ENCODE data around the gene LIN52. TPM values are rescaled to one million over a fixed set of nuclear protein-coding genes. Genes with fewer than 3 reads are reported as not detected.

LIN52 gene
- total RNA-seq, 1 experiment from 2014 or later = 11.0 TPM

DNA sequence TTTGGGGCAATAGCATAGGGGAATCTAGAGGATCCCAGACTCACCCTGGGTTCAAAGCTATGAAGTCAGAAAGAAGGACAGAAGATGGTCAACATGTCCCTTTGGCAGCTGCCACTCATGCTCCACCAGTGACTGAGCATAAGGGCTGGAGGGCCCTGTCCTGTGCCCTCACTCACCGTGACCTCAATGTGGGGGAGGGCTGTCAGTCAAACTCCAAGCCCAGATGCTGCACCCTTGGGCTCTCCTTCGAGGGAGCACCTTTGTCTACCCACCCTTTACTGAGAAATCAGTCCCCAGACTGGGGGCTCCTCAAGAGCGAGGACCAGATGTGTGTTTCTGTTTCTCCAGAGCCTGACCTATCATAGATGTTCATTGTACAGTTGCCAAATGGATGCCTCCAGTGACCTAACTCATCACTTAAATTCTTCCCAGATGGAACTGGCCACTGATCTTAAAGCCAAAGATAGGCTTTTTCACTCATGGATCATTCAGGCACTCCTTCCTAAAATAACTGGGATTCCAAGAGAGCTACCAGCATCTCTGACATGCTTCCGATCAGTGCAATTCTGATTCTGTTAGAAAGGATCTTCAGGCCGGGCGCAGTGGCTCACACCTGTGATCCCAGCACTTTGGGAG is 127.3 kb downstream of the LIN52 start:
- H3K27me3 ChIP-seq (ENCODE audit: insufficient read depth, low read length) = no peaks in the 10 kb centered on the region
- no peak overlapping the region for H2AK5ac ChIP-seq (ENCODE audit: insufficient read length, low read length)
- H2BK20ac ChIP-seq (ENCODE audit: low read depth, low read length, poor library complexity, severe bottlenecking) = no peak overlapping the region
- no peak overlapping the region for H4K5ac ChIP-seq (ENCODE audit: insufficient read length, low read depth, low read length)
- WGBS (ENCODE audit: extremely low coverage, insufficient read length, low lambda C conversion rate) = no CpG with 5 or more reads among the region's 6 CpGs
- Mint-ChIP-seq H3K27me3 (ENCODE audit: low read depth) (peaks cover 29% of the 10 kb centered on the region), H3K4me1 (peaks cover 5 to 10% of the 10 kb centered on the region in 2 experiments; a peak in 3 of 4 replicates), H3K9me3 (no peaks in the 10 kb centered on the region), H3K27ac (no peak overlapping the region), H3K4me3 (no peak overlapping the region), H3K36me3 (ENCODE audit: insufficient read depth in 1 of 3, low read depth in 3 of 3) (no peaks in the 10 kb centered on the region)
- no peaks in the 10 kb centered on the region for H3K23me2 ChIP-seq (ENCODE audit: insufficient read length, low read depth, low read length, poor library complexity, severe bottlenecking)
- DNase-seq = no peak
- TF ChIP-seq, protein P1, sequence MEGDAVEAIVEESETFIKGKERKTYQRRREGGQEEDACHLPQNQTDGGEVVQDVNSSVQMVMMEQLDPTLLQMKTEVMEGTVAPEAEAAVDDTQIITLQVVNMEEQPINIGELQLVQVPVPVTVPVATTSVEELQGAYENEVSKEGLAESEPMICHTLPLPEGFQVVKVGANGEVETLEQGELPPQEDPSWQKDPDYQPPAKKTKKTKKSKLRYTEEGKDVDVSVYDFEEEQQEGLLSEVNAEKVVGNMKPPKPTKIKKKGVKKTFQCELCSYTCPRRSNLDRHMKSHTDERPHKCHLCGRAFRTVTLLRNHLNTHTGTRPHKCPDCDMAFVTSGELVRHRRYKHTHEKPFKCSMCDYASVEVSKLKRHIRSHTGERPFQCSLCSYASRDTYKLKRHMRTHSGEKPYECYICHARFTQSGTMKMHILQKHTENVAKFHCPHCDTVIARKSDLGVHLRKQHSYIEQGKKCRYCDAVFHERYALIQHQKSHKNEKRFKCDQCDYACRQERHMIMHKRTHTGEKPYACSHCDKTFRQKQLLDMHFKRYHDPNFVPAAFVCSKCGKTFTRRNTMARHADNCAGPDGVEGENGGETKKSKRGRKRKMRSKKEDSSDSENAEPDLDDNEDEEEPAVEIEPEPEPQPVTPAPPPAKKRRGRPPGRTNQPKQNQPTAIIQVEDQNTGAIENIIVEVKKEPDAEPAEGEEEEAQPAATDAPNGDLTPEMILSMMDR (conservative IDR thresholded peaks at IDR 0.05) = no peak
- no peak overlapping the region for H3K56ac ChIP-seq (ENCODE audit: insufficient read length, low read depth, low read length)
- no peak overlapping the region for H2BK12ac ChIP-seq (ENCODE audit: insufficient read length, low read depth, low read length)
- no peak overlapping the region for H3K14ac ChIP-seq (ENCODE audit: insufficient read depth, low read length)
- H3K79me1 ChIP-seq (ENCODE audit: insufficient read depth, low read depth, low read length, poor library complexity, severe bottlenecking) = no peaks in the 10 kb centered on the region
- H3K4me1 ChIP-seq (ENCODE audit: insufficient read depth, low read length) = no peaks in the 10 kb centered on the region; the same call in 1 of the 2 replicates
- no peak overlapping the region for H4K8ac ChIP-seq (replicated peaks; ENCODE audit: insufficient read length, low read depth, low read length)
- H2BK120ac ChIP-seq (ENCODE audit: low read depth, low read length, poor library complexity, severe bottlenecking) = no peak overlapping the region
- H3K9me3 ChIP-seq (ENCODE audit: control insufficient read depth, low read depth, low read length) = no peaks in the 10 kb centered on the region
- no peak overlapping the region for H3K23ac ChIP-seq (ENCODE audit: insufficient read length, low read depth, low read length)
- no peak overlapping the region for H3K4ac ChIP-seq (ENCODE audit: low read depth, low read length)
- no peak overlapping the region for H3K27ac ChIP-seq (ENCODE audit: insufficient read length, low read depth, low read length)
- no peak overlapping the region for H2BK15ac ChIP-seq (ENCODE audit: low read depth, low read length)
- no peak overlapping the region for H3K4me2 ChIP-seq (ENCODE audit: insufficient read depth, insufficient read length, low read length)
- H3K18ac ChIP-seq (ENCODE audit: insufficient read length, low read depth, low read length) = no peak overlapping the region
- no peak overlapping the region for H2BK5ac ChIP-seq (ENCODE audit: insufficient read length, low read length)
- no peak overlapping the region for H4K91ac ChIP-seq (ENCODE audit: insufficient read length, low read depth, low read length)
- H3T11ph ChIP-seq (ENCODE audit: low read length) = no peak overlapping the region
- H4K20me1 ChIP-seq (ENCODE audit: control insufficient read depth, insufficient read depth, insufficient read length) = no peaks in the 10 kb centered on the region
- no peaks in the 10 kb centered on the region for H3K79me2 ChIP-seq (ENCODE audit: insufficient read depth, low read length)
- no peak overlapping the region for H2AFZ ChIP-seq (ENCODE audit: low read length)
- no peak overlapping the region for H3K9ac ChIP-seq (ENCODE audit: extremely low read depth, insufficient read length, low read length)

Data from H9 (cell line).